ENCODE data around the gene SERAC1. TPM values are rescaled to one million over a fixed set of nuclear protein-coding genes. Genes with fewer than 3 reads are reported as not detected.

SERAC1 gene
- polyA plus RNA-seq, 3 donors, result 4.3 to 5.1 (median 4.4) TPM

- Histone ChIP-seq H3K4me3 (replicated peaks in 1 of 3; ENCODE audit: low read depth in 2 of 3, low read length in 3 of 3) (no peak overlapping the region), H4K20me1 (ENCODE audit: insufficient read depth, low read length) (no peaks in the 10 kb centered on the region), H3K36me3 (replicated peaks in 1 of 2; ENCODE audit: control insufficient read depth in 1 of 2, insufficient read depth in 2 of 2, low read length in 2 of 2) (no peaks in the 10 kb centered on the region), H3K4me2 (replicated peaks; ENCODE audit: extremely low read depth, low read length, poor library complexity, severe bottlenecking) (no peak overlapping the region), H2AFZ (ENCODE audit: insufficient read depth, low read depth, low read length, poor library complexity, severe bottlenecking) (no peak overlapping the region), H3K79me2 (ENCODE audit: insufficient read depth, low read length) (no peaks in the 10 kb centered on the region), H3K27me3 (ENCODE audit: control insufficient read depth in 2 of 2, insufficient read depth in 2 of 2, low read length in 2 of 2) (no peaks in the 10 kb centered on the region), H3K9ac (ENCODE audit: insufficient read depth, low read length, poor library complexity, severe bottlenecking) (no peak overlapping the region), H3K4me1 (ENCODE audit: control insufficient read depth in 1 of 2, insufficient read depth in 2 of 2, low read length in 2 of 2) (peaks cover 59 to 66% of the 10 kb centered on the region in 2 donors), H3K27ac (ENCODE audit: low read depth in 1 of 2, low read length in 2 of 2) (peak overlapping the region; percentile 89 to 90), H3K9me3 (replicated peaks in 1 of 2; ENCODE audit: control insufficient read depth in 1 of 2, insufficient read depth in 1 of 2, low read length in 2 of 2) (peaks cover 0 to 8% of the 10 kb centered on the region in 2 donors)
- no CpG with 5 or more reads among the region's 6 CpGs for WGBS (ENCODE audit: insufficient coverage)
- H3K9me3 Mint-ChIP-seq, result peaks cover 0 to 9% (median 3%) of the 10 kb centered on the region in 7 donors
- H3K36me3 Mint-ChIP-seq, result peaks cover 7 to 13% of the 10 kb centered on the region in 2 donors
- H3K27ac Mint-ChIP-seq, result peak overlapping the region; percentile 91 to 97 (median 93)
- intact Hi-C loops (cut with micrococcal nuclease), result loop anchor here in 1 of 2 donors (10.0 kb wide), 2 partner anchors 83 to 317 kb away; partner anchors contain the start of genes GTF2H5 and SERAC1
- no peak for TF ChIP-seq CTCF (IDR thresholded peaks at IDR 0.05)
- H3K4me3 Mint-ChIP-seq, result no peak overlapping the region
- peaks cover 0 to 5% (median 1%) of the 10 kb centered on the region in 3 donors for H3K27me3 Mint-ChIP-seq (ENCODE audit: low read depth in 3 of 3)
- H3K4me1 Mint-ChIP-seq, result peaks cover 60% of the 10 kb centered on the region
- peak; percentile 89 to 97 (median 91) for DNase-seq
These were observed 86.5 kb downstream of the SERAC1 start for GRCh38 chr6:158081657-158081935.

- H3K27me3 ChIP-seq (ENCODE audit: control insufficient read depth in 2 of 2, insufficient read depth in 2 of 2, low read length in 2 of 2), result no peaks in the 10 kb centered on the region
- Mint-ChIP-seq H3K27ac (peak overlapping the region; percentile 84 to 97 (median 91)), H3K4me1 (peaks cover 54% of the 10 kb centered on the region), H3K27me3 (ENCODE audit: low read depth in 3 of 3) (peaks cover 0 to 5% (median 1%) of the 10 kb centered on the region in 3 donors), H3K4me3 (no peak overlapping the region), H3K36me3 (peaks cover 7 to 13% of the 10 kb centered on the region in 2 donors), H3K9me3 (peaks cover 0 to 9% (median 3%) of the 10 kb centered on the region in 7 donors)
- H3K9me3 ChIP-seq (replicated peaks in 1 of 2; ENCODE audit: control insufficient read depth in 1 of 2, insufficient read depth in 1 of 2, low read length in 2 of 2), result peaks cover 0 to 8% of the 10 kb centered on the region in 2 donors
- H3K36me3 ChIP-seq (replicated peaks in 1 of 2; ENCODE audit: control insufficient read depth in 1 of 2, insufficient read depth in 2 of 2, low read length in 2 of 2), result no peaks in the 10 kb centered on the region
- H3K4me2 ChIP-seq (replicated peaks; ENCODE audit: extremely low read depth, low read length, poor library complexity, severe bottlenecking), result peak overlapping the region; percentile 9
- no peak for TF ChIP-seq CTCF (IDR thresholded peaks at IDR 0.05)
- H3K79me2 ChIP-seq (ENCODE audit: insufficient read depth, low read length), result no peaks in the 10 kb centered on the region
- peaks cover 53 to 61% of the 10 kb centered on the region in 2 donors for H3K4me1 ChIP-seq (ENCODE audit: control insufficient read depth in 1 of 2, insufficient read depth in 2 of 2, low read length in 2 of 2)
- intact Hi-C loops (cut with micrococcal nuclease), result loop anchor here in 1 of 2 donors (10.0 kb wide), 2 partner anchors 84 to 316 kb away; partner anchors contain the start of genes GTF2H5 and SERAC1
- 91% methylated on average over 8 of the region's 18 CpGs for WGBS (ENCODE audit: insufficient coverage)
- peak overlapping the region; percentile 62 for H2AFZ ChIP-seq (ENCODE audit: insufficient read depth, low read depth, low read length, poor library complexity, severe bottlenecking)
- DNase-seq, result no peak
- H4K20me1 ChIP-seq (ENCODE audit: insufficient read depth, low read length), result no peaks in the 10 kb centered on the region
- no peak overlapping the region for H3K4me3 ChIP-seq (replicated peaks in 1 of 3; ENCODE audit: low read depth in 2 of 3, low read length in 3 of 3)
- H3K9ac ChIP-seq (ENCODE audit: insufficient read depth, low read length, poor library complexity, severe bottlenecking), result no peak overlapping the region
- peak overlapping the region; percentile 62 to 90 for H3K27ac ChIP-seq (ENCODE audit: low read depth in 1 of 2, low read length in 2 of 2)
These were observed 87.0 kb downstream of the SERAC1 start for GRCh38 chr6:158080849-158081656.

Data from CD14-positive monocyte (primary cell).